Glomerular visceral epithelial cell (primary cell): ENCODE results near the gene SPACDR.

ENCODE experiments used
- DNase-seq: peaks from one replicate; pipeline ENCODE4 v3.0.0-alpha.2; 2016; ENCODE audit errors: extremely low spot score

Gene SPACDR

DNA sequence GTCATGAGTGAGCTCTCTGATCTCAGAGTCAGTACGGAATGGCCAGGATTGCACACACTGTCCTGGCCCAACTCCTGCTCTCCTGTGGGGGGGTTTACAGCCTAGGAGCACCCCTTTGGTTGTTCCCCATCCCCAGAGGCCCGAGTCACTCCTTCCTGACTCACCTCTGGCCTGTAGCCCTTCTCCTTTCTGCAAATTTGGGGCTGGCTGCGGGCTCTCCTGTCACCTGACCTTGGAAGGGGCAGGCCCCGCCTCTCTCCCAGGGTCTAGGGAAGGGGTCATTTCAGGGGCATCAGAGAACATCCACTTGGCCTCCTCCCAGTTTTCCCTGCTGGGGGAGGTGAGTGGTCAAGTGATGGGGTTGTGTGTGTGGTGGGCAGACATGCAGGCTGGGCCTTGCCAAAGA is 21.4 kb upstream of the SPACDR start:
- DNase-seq, result no peak

- DNase-seq, result no peak
Measured at GRCh38 chr7:100484673-100485045, 20.6 kb upstream of the SPACDR start.

DNA sequence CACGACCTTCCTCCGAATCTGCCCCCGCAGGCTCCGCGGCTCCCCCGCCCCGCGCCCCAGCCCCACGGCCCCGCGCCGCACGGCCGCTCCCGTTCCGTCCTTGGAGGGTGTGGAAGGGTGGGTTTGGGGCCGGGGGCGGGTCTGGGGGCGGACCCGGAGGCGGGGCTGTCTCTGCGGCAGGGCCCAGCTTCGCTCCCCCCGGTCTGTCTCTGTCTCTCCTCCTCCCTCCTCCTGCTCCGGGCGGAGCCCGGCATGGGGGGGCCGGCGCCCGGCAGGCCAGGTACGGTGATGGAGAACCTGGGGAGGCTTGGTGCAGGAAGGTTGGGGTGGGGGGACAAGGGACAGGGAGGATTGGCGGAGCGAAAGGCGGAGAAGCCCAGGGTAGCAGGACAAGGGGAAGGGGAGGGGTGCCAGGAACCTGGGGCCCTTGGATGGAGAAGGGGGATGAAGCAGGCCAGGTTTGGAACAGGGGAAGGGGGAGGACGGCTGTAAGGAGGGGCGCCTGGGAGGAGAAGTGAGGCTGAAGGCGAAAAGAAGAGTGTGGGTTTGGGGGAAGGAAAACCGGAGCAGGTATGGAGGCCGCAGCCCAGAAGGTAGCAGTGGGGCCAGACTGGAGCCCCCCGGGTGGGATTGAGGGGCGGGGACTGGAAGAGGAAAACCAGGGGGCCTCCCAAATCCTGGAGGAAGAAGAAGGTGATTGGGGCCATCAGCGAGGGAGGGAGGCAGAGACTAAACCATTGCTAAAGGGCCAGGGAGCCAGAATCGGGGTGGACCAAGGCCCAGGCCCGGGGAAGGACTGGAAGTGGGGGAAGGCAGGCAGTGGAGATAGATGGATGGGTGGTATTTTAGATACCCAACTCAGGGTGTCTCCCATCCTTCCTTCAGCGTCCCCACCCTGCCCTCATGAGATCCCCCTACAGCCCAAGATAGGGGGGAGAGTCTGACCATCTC is 19.9 kb upstream of the SPACDR start, which contains the start of gene NYAP1:
Gene NYAP1, plus strand, starts transcription at position 206 of the 951 bp plus-strand sequence. CDS start 1,385 bp downstream, outside the sequence.
- DNase-seq, result no peak

- DNase-seq, result peak; percentile 57
Measured at GRCh38 chr7:100483090-100483721, 19.1 kb upstream of the SPACDR start.

DNA sequence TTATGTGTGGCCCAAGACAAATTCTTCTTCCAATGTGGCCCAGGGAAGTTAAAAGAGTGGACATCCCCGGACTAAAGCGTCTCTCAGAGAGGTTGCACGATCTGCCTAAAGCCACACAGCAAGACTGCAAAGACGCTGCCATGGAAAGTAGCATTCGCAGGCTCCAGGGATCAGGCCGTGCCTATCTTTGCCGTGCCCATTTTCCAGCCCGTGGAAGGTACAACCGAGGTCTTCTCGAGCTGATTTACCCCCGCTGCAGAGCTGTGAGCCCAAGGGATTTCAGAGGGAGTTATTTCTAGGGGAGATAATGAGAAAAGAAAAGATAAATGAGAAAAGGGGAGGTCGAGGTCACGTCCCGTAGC is 18.6 kb upstream of the SPACDR start:
- DNase-seq, result no peak

DNA sequence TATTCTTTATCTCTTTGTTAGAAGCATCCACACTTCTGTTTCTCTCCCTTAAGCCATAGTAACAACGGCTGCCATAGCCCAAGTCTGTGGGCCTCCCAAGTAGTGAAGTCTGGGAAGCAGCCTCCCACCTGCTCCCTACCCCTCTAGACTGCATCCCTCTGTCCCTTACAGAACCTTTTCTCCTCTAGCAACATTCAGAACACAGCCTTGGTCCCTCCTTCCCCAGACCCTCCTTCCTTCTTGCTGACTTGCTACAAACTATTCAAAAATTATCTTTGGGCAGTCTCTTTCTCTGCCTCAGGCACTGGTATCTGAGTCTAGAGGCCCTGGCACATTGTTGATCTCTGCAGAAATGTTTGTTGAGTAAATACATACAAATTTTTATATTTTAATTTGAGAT is 17.4 kb upstream of the SPACDR start:
- no peak for DNase-seq

DNA sequence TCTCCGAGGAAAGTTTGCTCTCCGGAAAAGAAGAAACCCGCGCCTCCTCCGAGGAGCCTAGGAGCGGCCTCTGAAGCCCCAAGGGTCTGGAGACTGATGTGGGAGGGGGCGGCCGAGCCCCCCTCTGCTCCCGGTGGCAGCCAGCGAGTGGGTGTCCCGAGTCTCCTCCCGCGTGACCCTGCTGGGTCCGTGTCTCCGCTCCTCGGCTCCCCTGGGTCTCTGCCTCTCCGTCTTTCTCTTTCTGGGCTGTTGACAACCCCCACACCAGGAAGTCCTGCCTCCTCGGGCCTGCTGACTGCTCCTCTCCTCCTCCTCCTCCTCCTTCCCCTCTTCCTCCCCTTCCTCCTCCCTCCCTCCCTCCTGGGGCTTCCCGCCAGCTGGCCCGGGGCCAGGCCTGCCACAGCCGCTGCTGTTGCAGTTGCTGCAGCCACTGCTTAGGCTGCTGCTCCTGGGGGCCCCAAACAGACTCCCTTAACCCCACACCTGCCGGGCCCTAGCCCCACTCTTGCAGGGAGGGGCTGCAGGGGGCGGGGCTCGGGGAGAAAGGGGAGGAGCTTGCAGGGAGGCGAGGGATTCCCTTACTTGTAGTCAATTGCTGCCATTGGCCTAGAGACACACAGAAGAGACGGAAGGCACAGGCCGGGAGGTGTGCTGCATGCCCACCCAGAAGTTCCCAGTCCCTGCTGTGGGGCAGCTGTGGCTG is 15.0 kb upstream of the SPACDR start, which contains the start of gene TSC22D4:
Gene TSC22D4, minus strand, starts transcription at position 257 of the 703 bp plus-strand sequence. CDS start 1,176 bp downstream, outside the sequence.
- peak; percentile 96 for DNase-seq

GRCh38 chr7:100477871-100478267 is 13.8 kb upstream of the SPACDR start:
- no peak for DNase-seq

DNA sequence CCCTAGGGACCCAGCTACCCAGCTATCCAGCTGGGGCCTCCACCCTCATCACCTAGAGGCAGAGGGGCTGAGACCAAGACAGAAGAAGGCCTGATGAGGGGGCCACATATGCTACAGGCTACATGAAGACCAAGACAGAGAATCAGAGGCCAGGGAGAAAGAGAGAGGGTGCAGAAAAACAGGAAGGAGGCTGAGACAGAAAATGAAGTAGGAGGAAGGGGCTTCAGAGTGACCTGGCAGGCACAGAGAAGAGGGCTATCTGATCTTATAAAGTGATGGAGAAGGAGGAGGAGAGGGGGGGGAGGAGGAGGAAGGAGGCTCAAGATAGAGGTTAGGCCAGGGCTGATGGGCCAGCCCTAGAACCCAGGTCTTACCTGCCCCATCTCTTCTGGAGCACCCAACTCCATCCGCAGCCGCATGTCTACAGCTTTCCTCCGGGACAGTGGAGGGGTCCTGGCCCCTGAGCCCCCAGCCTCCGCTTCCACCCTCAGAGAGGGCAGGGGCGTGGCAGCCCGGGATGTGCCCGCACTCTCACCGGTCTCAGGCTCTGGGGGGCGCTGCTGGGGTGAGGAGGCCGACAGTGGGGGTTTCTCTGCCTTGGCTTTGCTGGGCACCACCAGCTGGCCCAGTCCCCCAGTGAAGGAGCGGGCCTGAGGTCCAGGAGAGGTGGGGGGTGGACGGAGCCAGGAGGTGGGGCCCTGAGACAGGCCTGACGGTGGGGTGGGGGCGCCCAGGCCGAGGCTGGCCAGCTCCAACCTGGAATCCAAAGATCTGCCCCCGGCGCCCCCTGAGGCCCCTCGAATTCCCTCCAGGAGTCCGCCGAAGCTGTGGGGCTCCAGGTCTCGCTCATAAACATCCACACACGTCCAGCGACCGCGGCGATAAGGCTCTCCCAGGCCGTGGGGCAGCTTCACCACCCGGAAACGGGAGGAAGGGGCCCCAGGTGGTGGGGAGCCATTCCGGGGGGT is 13.1 kb upstream of the SPACDR start:
- DNase-seq, result no peak

GRCh38 chr7:100476101-100476780 is 12.2 kb upstream of the SPACDR start:
- no peak for DNase-seq

GRCh38 chr7:100475549-100475948 is 11.5 kb upstream of the SPACDR start:
- no peak for DNase-seq

DNA sequence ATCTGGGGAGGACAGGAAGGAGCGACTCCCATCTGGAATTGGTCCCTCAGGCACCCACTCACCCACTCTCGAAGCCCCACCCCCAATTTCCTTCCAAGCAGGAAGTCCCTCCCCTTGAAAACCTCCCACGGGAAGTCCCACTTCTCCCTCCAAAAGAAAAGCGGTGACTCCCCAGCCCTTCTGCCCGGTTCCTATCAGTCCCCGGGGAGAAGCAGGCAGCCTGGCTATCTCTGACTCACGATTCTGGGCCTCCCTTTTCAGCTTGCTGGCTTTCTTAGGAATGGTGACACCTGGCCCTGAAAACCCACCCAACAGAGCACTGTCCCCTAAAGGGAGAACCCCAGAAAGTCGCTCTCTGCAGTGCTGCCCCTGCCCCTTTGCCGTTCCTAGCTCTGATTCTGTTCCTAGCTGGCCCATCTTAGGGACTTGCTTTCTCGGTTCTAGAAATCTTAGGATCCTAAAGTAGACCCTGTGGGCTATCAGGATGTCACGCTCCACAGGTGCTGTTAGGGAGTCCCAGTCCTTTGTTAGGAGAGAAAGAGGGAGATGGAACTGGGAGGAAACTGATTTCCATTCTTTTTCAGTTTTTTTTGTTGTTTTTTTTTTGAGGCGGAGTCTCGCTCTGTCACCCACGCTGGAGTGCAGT is 8.9 kb upstream of the SPACDR start:
- DNase-seq, result no peak

GRCh38 chr7:100472121-100472851 is 8.2 kb upstream of the SPACDR start:
- DNase-seq, result no peak

GRCh38 chr7:100471021-100471420 is 7.0 kb upstream of the SPACDR start:
- no peak for DNase-seq

GRCh38 chr7:100469227-100470044 is 5.4 kb upstream of the SPACDR start:
- peak; percentile 78 for DNase-seq

DNA sequence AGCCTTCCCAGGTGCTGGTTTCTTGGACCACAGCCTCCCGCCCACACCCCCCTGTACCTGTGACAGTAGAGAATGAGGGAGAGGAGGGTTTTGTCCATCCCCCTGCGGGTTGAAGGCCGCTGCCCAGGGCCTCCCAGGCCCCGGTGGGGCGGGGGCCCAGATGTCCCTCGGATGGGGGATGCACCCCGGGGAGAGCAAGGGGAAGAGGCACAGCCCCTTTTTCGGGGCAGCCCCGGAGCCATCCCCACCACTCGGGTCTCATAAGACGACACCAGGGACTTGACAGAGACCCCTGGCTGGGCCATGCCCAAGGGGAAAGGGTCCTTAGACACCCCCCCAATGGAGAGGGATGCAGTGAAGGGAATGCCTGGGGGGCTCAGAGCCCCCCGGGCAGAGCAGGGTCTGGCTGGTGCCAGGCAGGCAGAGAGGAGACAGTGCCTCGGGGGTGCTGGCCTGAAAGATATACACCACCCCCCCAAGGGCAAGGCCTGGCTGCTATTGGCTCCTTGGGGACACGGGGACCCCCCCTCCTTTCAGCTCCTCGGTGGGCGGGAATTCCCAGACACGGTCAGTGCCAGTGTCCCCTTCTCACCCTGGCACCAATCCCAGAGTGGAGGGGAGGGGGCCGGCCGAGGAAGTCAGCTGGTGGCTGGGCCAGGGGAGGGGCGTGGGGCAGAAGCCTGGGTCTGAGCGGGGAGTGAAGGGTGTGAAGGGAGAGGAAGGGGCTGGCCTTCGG is 3.7 kb upstream of the SPACDR start:
- DNase-seq, result no peak

DNA sequence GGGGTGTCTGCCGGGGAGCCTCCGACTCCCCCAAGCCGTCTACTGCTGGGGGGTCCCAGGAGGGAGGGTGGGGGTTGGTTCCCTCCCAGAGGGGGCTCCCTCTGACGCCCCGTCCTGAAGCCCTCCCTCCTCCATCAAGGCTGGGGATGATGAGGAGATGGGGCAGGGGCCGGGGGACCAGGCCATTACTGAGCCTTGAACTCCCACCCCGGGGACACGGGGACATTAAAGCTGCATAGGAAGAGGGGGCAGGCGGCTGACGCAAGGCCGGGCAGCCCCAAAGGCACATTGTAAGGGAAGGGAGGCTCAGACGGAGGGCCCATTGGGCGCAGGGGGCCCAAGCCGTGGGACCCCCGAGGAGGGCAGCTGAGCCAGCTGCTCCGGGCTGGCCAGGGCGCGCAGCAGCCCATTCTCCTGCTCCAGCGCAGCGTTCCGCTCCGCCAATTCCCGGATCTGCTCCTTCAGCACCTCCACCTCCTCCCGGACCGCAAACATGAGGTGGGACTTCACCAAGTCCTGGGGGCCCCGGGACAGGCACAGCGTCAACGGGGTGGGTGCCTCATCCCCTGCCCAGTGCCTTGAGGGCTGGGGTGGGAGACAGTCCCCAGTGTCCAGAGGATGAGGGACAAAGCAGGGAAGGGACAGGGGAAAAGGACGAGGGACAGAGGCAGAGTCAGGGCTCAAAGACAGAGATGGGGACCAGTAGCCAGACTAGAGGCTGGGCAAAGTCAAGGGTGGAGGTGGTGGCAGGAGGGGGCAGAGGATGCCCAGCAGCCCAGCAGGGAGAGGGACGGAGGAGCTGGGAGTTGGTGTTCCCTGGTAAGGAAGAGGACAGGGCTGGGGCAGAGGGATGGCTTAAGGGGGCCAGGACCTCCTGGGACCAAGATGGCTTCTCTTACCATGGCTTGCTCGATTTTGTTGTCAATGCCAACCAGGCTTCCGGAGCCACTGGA is 2.9 kb upstream of the SPACDR start:
- DNase-seq, result no peak
